Stimulated activated CD4-positive, alpha-beta T cell treated with anti-CD3 and anti-CD28 coated beads, Interleukin-2, amount 100 ng/mL, for 48 hours (primary cell): ENCODE data around the gene OOEP.
"Not testable (repeated sequence)": the region's sequence is repeated elsewhere in the genome, so short reads cannot be mapped to it uniquely, and the experiment has no call there.

Source experiments
- DNase-seq, 2 donors: peaks; one replicate each; pipeline ENCODE4 v3.0.0-alpha.2; 2020

The OOEP gene

DNA sequence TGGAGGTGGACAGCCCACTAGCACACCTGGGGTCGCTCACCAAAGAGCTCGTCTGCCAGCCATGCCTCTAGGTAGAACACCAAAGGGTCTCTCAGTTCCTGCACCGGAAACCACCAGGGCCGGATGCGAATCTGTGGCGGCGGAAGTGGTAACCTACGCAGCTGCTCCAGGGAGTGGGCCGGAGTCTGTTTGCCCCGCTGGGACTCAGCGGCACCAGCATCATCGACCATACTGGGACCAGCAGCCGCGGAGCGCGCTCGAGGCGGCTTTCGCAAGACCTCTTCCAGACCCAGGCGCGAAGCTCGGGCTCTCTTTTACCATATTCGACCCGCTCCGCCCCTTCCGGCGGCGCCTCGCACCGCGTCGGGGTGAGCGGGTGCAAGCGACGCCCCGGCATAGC lies at the start of gene OOEP:
OOEP (minus strand) TSS at position 335 of the 400 bp plus-strand sequence; CDS start at position 230, 105 bp downstream.
- DNase-seq, result no peak

- no peak for DNase-seq
Observed at GRCh38 chr6:73418081-73418741, 48.5 kb upstream of the OOEP start.

GRCh38 chr6:73413102-73413501 lies 43.4 kb upstream of the OOEP start:
- no peak for DNase-seq

GRCh38 chr6:73409395-73409794 lies 39.7 kb upstream of the OOEP start:
- no peak for DNase-seq

DNA sequence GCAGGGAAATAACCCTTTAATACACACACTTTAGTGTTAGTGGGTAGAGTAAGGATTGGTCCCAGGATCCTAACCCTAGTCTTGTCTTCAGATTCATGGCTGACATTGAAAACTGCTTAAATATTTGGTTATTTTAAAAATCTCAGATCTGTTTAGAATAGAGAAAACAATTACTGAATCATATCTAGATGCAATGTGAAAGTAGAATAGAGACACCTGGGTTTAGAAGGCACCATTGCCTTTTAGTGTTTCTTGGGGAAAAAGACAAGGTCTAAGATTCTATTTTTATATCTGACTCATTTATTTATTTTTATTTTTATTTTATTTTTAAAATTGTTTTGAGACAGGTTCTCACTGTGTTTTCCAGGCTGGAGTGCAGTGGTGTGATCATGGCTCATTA lies 31.0 kb upstream of the OOEP start:
- DNase-seq, result no peak

- DNase-seq, result no peak
Observed at GRCh38 chr6:73395875-73396274, 26.2 kb upstream of the OOEP start.

GRCh38 chr6:73394577-73395354 lies 25.1 kb upstream of the OOEP start, which contains the start of gene DDX43:
Gene DDX43, plus strand, starts transcription at chr6:73394828. Its CDS starts 78 bp downstream, at chr6:73394906.
- no peak for DNase-seq

DNA sequence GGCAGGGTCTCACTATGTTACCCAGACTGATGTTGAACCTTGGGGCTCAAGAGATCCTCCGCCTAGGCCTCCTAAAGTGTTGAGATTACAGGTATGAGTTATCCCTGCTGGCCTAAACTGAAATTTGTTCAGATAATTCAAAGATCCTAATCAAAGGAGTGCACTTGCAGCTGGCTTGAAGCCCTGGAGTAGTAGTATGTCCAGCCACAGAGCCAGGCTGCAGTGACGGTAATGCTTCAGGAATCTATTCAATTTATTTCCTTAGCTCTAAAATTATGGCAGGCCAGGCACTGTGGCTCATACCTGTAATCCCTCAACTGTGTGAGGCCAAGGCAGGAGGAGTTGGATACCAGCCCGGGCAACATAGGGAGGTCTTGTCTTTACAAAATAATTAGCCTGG lies 23.6 kb upstream of the OOEP start:
- DNase-seq, result no peak

- not testable (repeated sequence) for DNase-seq
Observed at GRCh38 chr6:73392188-73392587, 22.5 kb upstream of the OOEP start.

DNA sequence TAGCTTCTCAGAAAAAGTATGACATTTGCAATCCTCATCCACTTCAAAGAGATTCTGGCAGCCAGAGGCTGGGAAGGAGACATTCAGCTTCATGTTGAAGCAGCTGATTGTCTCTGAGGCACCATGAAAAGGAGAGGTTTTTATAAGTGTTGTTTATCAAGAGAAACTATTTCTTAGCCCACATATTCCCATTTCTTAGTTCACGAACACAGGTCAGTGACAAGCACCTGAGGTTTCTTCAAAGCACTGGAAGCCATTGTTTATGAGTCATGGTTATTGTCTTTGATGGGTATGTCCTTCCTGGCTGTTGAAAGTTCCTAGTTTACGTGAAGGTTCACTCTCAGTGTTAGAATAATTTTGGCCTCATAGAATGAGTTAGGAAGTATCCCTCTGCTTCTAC lies 22.0 kb upstream of the OOEP start:
- DNase-seq, result no peak

GRCh38 chr6:73389854-73390253 lies 20.2 kb upstream of the OOEP start:
- no peak for DNase-seq

GRCh38 chr6:73388800-73389512 lies 19.3 kb upstream of the OOEP start:
- peak; percentile 30 to 55 for DNase-seq

- DNase-seq, result no peak
Observed at GRCh38 chr6:73388433-73388799, 18.7 kb upstream of the OOEP start.

GRCh38 chr6:73382462-73383113 lies 12.9 kb upstream of the OOEP start:
- DNase-seq, result no peak

- DNase-seq, result not testable (repeated sequence)
Observed at GRCh38 chr6:73381531-73381930, 11.8 kb upstream of the OOEP start.

DNA sequence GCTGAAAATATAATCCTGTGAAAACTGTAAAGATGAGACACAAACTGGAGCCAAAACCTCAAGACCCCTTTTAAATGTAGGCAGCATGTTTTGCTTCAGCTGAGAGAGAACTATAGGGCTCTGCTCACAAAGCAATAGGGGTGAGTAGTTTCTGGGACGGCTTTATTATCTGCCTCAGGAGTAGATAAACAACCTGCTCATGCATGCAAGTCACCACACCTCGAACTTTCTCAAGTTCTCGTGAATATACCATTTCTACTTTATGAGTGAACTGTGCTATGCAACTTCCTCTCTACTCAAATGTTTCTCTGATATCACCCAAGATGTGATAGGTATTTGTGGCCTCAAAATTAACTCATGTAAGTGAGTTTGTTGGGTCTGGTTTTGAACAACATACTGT lies 7.5 kb upstream of the OOEP start:
- no peak for DNase-seq

DNA sequence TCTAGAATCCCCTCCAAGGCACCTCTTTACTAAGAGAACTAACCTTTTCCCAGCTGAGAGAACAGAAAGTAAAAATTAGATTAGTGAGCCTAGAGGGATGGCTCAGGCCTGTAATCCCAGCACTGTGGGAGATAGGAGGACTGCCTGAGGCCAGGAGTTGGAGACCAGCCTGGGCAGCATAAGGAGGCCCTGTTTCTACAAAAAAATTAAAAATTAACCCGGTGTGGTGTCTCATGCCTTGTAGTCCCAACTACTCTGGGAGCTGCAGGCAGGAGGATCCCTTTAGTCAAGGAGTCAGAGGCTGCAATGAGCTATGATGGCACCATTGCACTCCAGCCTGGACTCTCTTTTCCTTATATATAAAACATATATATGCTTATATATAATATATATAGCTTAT lies 5.5 kb upstream of the OOEP start:
- no peak for DNase-seq

- no peak for DNase-seq
Observed at GRCh38 chr6:73372516-73372915, 2.8 kb upstream of the OOEP start.

GRCh38 chr6:73371984-73372383 lies 2.3 kb upstream of the OOEP start:
- DNase-seq, result no peak

GRCh38 chr6:73369157-73369556 lies 540 bp downstream of the OOEP start:
- DNase-seq, result no peak

- DNase-seq, result no peak
Observed at GRCh38 chr6:73368675-73369074, 1.0 kb downstream of the OOEP start.

DNA sequence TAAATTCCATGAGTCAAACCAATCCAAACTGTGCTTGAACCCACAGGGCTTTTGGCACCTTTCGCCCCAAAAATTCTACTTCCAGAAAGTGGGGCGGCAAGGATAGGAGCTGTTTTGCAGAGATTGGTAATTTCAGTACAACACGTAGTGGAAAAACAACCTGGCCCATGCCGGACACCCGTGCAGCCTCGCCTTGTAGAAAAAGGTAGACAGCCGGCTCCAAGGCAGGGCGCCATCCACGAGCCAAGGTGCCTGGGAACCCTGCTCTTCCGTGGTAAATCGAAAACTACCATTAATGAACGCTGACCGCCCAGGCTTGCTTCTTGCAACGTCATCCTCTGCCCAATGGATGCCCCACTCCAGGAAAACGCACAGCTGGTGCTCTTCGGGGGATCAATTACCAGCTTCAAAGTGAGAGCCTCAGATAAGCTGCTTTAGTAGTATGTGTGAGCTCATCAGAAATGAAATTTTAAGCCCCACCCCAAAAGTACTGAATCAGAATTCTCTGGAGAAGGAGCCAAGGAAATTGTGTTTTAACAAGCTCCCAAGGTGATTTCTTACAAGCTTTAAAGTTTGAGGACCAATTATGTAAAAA lies 1.8 kb downstream of the OOEP start:
- no peak for DNase-seq

- DNase-seq, result no peak
Observed at GRCh38 chr6:73364549-73364948, 5.1 kb downstream of the OOEP start.
